HEK293T (cell line): ENCODE results near the gene ARRDC3.

Experiments used
- CTCF ChIA-PET: fragments of 350-600 bp; formaldehyde crosslinking; extraction: SDS; loops from one replicate; lab custom pipeline; 2021; ENCODE audit warnings: antibody characterized with exemption, inconsistent platforms; lab: Yijun Ruan, JAX
- POLR2A ChIA-PET: fragments of 350-600 bp; formaldehyde crosslinking; extraction: SDS; loops from one replicate; lab custom pipeline; 2020; ENCODE audit warnings: antibody characterized with exemption, inconsistent platforms; lab: Yijun Ruan, JAX
- DNase-seq: peaks from one replicate; pipeline ENCODE4 v3.0.0; 2012; ENCODE audit warnings: mixed read lengths; ENCODE audit errors: extremely low spot score
- ARNT ChIP-seq: fragments of 450-650 bp; IDR thresholded peaks from 2 replicates; pipeline ENCODE4 v1.6.1; 2017; ENCODE audit warnings: mild to moderate bottlenecking
- BHLHE40 ChIP-seq: fragments of 450-650 bp; IDR thresholded peaks from 2 replicates; pipeline ENCODE4 v1.6.1; 2016; ENCODE audit warnings: mild to moderate bottlenecking, moderate library complexity, borderline replicate concordance
- CTBP1 ChIP-seq: fragments of 450-650 bp; IDR thresholded peaks from 2 replicates; pipeline ENCODE4 v1.6.1; 2016; ENCODE audit warnings: borderline replicate concordance
- ELF4 ChIP-seq: fragments of 450-650 bp; IDR thresholded peaks from 2 replicates; pipeline ENCODE4 v1.6.1; 2017; ENCODE audit warnings: antibody characterized with exemption
- FOXA1 ChIP-seq: fragments of 450-650 bp; IDR thresholded peaks from 2 replicates; pipeline ENCODE4 v1.6.1; 2016; ENCODE audit warnings: mild to moderate bottlenecking
- FOXK2 ChIP-seq: fragments of 450-650 bp; IDR thresholded peaks from 2 replicates; pipeline ENCODE4 v1.6.1; 2016; ENCODE audit warnings: mild to moderate bottlenecking
- FOXM1 ChIP-seq: fragments of 450-650 bp; IDR thresholded peaks from 2 replicates; pipeline ENCODE4 v1.6.1; 2017; ENCODE audit warnings: mild to moderate bottlenecking, borderline replicate concordance
- HDGF ChIP-seq: fragments of 450-650 bp; IDR thresholded peaks from 2 replicates; pipeline ENCODE4 v1.6.1; 2017; ENCODE audit warnings: antibody characterized with exemption, borderline replicate concordance
- L3MBTL2 ChIP-seq: fragments of 450-650 bp; conservative IDR thresholded peaks from 2 replicates; pipeline ENCODE4 v1.6.1; 2016; ENCODE audit warnings: mild to moderate bottlenecking
- LEF1 ChIP-seq: fragments of 450-650 bp; IDR thresholded peaks from 2 replicates; pipeline ENCODE4 v1.6.1; 2017; ENCODE audit warnings: mild to moderate bottlenecking, borderline replicate concordance
- NFRKB ChIP-seq: fragments of 450-650 bp; IDR thresholded peaks from 2 replicates; pipeline ENCODE4 v1.6.1; 2016; ENCODE audit warnings: mild to moderate bottlenecking, moderate library complexity
- PKNOX1 ChIP-seq: fragments of 450-650 bp; IDR thresholded peaks from 2 replicates; pipeline ENCODE4 v1.6.1; 2016
- SP1 ChIP-seq: fragments of 450-650 bp; IDR thresholded peaks from 2 replicates; pipeline ENCODE4 v1.6.1; 2017
- SUZ12 ChIP-seq: fragments of 450-650 bp; IDR thresholded peaks from 2 replicates; pipeline ENCODE4 v1.6.1; 2016; ENCODE audit warnings: mild to moderate bottlenecking
- TARDBP ChIP-seq: fragments of 450-650 bp; IDR thresholded peaks from 2 replicates; pipeline ENCODE4 v1.6.1; 2016
- ZNF384 ChIP-seq: fragments of 450-650 bp; IDR thresholded peaks from 2 replicates; pipeline ENCODE4 v1.6.1; 2016

Gene ARRDC3

GRCh38 chr5:91419571-91420537 lies 36.7 kb upstream of the ARRDC3 start:
- TF ChIP-seq ARNT (no peak), L3MBTL2 (no peak), SP1 (no peak), FOXA1 (no peak), ELF4 (no peak)
- POLR2A ChIA-PET, result interaction anchor here (0.6 to 5.0 kb wide), 3 partner anchors 12 to 39 kb away, joined by 3 to 17 read pairs (median 4); partner anchors contain the start of gene ARRDC3
- CTCF ChIA-PET, result interaction anchor here (0.6 to 2.8 kb wide), 22 partner anchors 8 to 554 kb away, joined by 3 to 16 read pairs (median 4); no protein-coding TSS in a partner anchor
- DNase-seq, result peak; percentile 23

GRCh38 chr5:91419136-91419535 lies 36.0 kb upstream of the ARRDC3 start:
- POLR2A ChIA-PET, result interaction anchor here (0.6 to 5.0 kb wide), 3 partner anchors 11 to 38 kb away, joined by 3 to 17 read pairs (median 4); partner anchors contain the start of gene ARRDC3
- no peak for TF ChIP-seq L3MBTL2
- TF ChIP-seq ZNF384, result no peak
- no peak for TF ChIP-seq BHLHE40
- no peak for TF ChIP-seq CTBP1
- no peak for TF ChIP-seq NFRKB
- no peak for TF ChIP-seq FOXM1
- TF ChIP-seq PKNOX1, result no peak
- CTCF ChIA-PET, result interaction anchor here (0.6 to 2.8 kb wide), 21 partner anchors 9 to 553 kb away, joined by 3 to 16 read pairs (median 4); no protein-coding TSS in a partner anchor
- no peak for DNase-seq

DNA sequence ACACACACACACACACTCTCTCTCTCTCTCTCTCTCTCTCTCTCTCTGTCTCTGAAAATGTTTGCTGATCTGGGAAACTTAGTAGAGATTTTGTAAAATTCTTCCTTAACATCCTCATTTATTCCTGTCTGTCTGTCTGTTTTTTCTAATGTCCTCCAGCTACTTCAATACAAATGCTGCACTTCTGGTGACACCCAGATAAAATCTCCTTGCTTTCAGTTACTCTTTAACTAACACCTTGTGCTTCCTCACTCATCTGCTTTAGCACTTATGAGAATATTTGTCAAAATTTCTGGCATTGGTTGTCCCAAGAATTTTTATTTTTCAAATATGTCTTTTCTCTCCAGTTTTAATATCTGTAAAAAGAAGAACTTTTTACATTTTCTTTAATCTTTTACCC lies 35.0 kb upstream of the ARRDC3 start:
- ChIA-PET CTCF (interaction anchor here (1.6 to 2.8 kb wide), 4 partner anchors 14 to 552 kb away, joined by 5 to 16 read pairs (median 12); no protein-coding TSS in a partner anchor), POLR2A (interaction anchor here (5.0 kb wide), 1 partner anchor 35 kb away, joined by 17 read pairs; the partner anchor contains the start of gene ARRDC3)
- TF ChIP-seq SP1 (no peak), FOXM1 (no peak), HDGF (no peak), PKNOX1 (no peak), BHLHE40 (no peak), ELF4 (no peak), SUZ12 (no peak), CTBP1 (no peak), FOXK2 (no peak), L3MBTL2 (no peak), ZNF384 (no peak)
- no peak for DNase-seq

DNA sequence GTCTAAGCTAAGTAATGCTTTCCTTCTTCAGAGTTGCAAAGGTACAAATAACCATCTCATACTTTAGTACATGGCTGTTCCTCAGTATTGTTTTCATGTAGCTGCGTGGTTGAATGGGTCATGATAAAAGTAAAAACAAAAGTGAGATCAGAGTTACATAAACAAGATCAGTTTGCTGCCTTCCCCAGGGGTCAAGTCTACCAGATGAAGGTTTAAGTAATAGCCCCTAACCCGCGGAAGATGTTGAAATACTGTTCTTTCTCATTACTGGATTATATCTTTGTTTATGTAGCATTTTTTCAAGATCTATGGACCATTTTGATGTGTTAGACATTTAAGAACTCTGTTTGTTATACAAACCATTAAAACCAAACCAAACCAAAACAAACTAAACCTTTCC lies 34.1 kb upstream of the ARRDC3 start:
- TF ChIP-seq CTBP1, result no peak
- TF ChIP-seq NFRKB, result no peak
- no peak for TF ChIP-seq BHLHE40
- TF ChIP-seq ELF4, result no peak
- TF ChIP-seq ZNF384, result no peak
- TF ChIP-seq ARNT, result no peak
- TF ChIP-seq SP1, result no peak
- no peak for TF ChIP-seq FOXM1
- TF ChIP-seq PKNOX1, result no peak
- TF ChIP-seq LEF1, result no peak
- TF ChIP-seq SUZ12, result no peak
- no peak for TF ChIP-seq TARDBP
- ChIA-PET CTCF (interaction anchor here (0.7 to 2.8 kb wide), 3 partner anchors 33 to 207 kb away, joined by 3 to 16 read pairs (median 9); no protein-coding TSS in a partner anchor), POLR2A (interaction anchor here (1.3 to 5.0 kb wide), 2 partner anchors 34 to 36 kb away, joined by 5 to 17 read pairs; partner anchors contain the start of gene ARRDC3)
- no peak for DNase-seq

- DNase-seq, result no peak
- CTCF ChIA-PET, result interaction anchor here (1.0 to 1.6 kb wide), 2 partner anchors 32 to 197 kb away, joined by 4 to 9 read pairs; no protein-coding TSS in a partner anchor
- no peak for TF ChIP-seq ARNT
- TF ChIP-seq LEF1, result no peak
- TF ChIP-seq BHLHE40, result no peak
- TF ChIP-seq FOXK2, result no peak
- TF ChIP-seq FOXM1, result no peak
- TF ChIP-seq CTBP1, result no peak
- no peak for TF ChIP-seq HDGF
- TF ChIP-seq ELF4, result no peak
- no peak for TF ChIP-seq L3MBTL2
- TF ChIP-seq TARDBP, result no peak
- POLR2A ChIA-PET, result interaction anchor here (1.3 to 5.0 kb wide), 2 partner anchors 34 to 36 kb away, joined by 5 to 17 read pairs; partner anchors contain the start of gene ARRDC3
Observed at GRCh38 chr5:91416491-91416890, 33.4 kb upstream of the ARRDC3 start.

DNA sequence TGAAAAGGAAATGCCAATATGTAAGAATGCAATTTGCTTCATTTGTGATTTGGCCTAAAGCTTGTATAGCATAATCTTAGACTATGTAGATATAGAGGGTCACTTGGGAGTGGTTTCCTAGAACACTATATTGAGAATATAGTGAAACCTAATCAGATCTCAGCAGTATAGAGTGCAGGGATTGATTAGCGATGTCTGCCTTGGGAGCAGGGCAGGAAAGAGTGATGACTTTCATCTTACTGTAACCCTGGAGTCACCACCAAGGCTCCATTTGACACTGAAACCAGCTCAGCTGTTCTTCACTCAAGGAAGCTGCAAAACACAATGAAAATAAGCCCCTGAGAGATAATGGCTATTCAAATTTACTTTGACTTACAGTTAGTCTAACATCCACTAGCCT lies 26.2 kb upstream of the ARRDC3 start:
- TF ChIP-seq FOXA1 (no peak), LEF1 (no peak), TARDBP (no peak), L3MBTL2 (no peak), FOXK2 (no peak), ZNF384 (no peak), CTBP1 (no peak), HDGF (no peak), ELF4 (no peak), ARNT (no peak), NFRKB (no peak), FOXM1 (no peak), PKNOX1 (no peak)
- ChIA-PET POLR2A (no interaction called here), CTCF (no interaction called here)

More for the DNA sequence above, 26.2 kb upstream of the ARRDC3 start:
- no peak for DNase-seq
